GM19099 (cell line): Measurements from ENCODE around the gene IFI27.
A peak's percentile ranks its signal among the peaks of the same experiment; 100 is the strongest.

ENCODE experiments used
- POLR2A ChIP-seq: IDR thresholded peaks from 3 replicates; pipeline ENCODE4 v1.6.1; 2011; ENCODE audit warnings: low read depth; ENCODE audit not compliant: insufficient read length; ENCODE audit errors: extremely low read depth

The IFI27 gene

DNA sequence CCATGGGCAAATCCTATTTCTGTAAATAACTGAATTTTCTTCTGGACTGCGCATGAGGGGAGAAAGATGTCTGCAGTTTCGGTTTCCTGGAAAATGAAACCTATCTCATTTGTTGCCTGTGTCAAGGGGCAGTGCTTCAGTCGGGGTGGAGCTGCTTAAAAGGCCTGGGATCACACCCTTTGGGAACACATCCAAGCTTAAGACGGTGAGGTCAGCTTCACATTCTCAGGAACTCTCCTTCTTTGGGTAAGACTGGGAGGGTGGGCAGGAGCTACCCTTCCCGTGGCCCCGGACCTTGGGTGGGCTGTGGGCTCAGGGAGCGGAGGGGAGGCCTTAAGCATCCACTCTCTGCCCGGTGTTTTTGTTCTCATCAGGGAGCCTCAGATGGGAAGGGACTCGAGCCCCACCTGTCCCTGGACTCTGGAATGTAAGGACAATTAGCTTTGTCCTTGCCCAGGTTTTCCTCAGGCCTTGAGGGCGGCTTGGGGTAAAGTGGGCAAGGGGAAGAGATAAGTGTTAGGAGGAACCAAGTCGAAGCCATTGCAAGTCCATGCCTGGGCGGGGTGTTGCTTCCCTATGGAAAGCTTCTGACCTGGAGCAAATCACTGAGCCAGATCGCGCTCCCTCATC, at the start of gene IFI27:
IFI27 (plus strand) TSS at position 185 of the 630 bp plus-strand sequence.
- TF ChIP-seq POLR2A: peak; percentile 41

DNA sequence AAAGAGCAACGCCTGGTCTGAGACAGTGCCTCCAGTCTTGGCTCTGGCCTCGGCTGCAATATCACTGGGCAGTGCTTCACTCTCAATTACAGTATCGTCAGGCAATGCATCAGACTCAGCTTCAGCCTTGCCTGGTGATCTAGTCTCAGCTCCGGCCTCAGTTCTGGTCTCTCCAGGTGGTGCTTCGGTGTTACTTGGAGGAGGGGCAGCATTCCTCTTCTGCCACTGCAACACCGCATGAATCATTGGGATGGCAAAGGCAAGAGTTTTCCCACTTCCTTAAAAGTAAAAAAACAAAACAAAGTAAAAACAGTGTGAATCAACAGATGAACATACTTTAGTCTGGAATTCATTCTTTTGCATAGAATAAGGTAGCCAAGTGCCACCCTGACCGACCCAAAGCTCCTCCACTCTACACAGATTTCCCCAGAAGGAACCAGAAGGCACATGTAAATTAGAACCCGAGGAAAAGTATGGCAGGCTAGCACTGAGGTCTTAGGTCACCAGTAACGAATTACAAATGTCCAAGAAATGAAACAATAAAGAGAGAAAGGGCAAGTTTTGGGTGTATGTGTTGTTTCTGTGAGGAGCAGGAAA, 48.1 kb upstream of the IFI27 start:
- TF ChIP-seq POLR2A: no peak

DNA sequence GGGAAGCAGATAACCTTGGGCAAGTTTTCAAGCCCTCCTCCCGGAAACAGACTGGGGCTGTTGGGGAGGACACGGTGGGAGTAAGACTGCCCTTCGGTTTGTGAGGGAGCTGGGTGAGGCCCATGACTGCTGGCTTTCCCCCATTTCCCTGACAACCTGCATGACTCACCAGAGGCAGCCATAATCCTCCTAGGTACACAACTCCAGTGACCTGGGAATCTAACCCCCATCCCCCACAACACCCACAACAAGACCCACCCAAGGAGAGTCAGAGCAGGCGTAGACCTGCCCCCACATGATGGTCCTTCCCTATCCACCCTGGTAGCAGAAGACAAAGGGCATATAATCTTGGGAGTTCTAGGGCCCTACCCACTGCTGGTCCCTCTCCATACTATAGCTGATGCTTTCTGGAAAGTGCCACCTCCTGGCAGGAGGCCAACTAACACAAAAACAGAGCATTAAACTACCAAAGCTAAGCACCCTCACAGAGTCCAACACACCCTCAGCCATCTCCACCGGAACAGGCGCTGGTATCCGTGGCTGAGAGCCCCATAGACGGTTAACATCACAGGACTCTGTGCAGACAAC, 44.4 kb upstream of the IFI27 start:
- TF ChIP-seq POLR2A: no peak

DNA sequence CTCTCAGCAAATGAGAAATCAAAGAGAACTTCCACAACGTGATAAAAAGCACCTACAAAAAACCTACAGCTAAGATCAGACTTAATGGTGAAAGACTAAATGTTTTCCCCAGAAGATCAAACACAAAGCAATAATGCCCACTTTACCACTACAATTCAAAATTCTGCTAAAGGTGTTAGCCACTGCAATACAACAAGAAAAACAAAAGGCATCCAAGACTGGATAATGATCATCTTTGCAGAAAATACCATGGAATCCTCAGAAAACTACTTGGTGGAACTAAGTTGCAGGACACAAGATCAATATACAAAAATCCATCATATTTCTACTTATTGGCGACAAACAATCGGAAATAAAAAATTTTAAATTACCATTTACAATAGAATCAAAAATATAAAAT, 36.0 kb upstream of the IFI27 start:
- TF ChIP-seq POLR2A: no peak

DNA sequence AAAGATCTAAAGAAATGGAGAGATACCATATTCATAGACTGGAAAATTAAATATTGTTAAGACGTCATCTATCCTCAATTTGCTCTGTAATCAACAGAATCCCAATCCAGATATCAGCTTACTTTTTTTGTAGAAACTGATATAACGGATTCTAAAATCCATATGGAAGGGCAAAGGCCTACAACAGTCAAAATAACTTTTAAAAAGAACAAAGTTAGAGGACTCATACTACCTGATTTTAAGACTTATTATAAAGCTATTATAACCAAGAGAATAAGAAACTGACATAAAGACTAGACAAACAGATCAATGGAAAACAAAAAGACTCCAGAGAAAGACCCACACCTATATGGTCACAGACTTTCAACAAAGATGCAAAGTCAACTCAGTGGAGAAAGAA, 35.5 kb upstream of the IFI27 start:
- TF ChIP-seq POLR2A: no peak

DNA sequence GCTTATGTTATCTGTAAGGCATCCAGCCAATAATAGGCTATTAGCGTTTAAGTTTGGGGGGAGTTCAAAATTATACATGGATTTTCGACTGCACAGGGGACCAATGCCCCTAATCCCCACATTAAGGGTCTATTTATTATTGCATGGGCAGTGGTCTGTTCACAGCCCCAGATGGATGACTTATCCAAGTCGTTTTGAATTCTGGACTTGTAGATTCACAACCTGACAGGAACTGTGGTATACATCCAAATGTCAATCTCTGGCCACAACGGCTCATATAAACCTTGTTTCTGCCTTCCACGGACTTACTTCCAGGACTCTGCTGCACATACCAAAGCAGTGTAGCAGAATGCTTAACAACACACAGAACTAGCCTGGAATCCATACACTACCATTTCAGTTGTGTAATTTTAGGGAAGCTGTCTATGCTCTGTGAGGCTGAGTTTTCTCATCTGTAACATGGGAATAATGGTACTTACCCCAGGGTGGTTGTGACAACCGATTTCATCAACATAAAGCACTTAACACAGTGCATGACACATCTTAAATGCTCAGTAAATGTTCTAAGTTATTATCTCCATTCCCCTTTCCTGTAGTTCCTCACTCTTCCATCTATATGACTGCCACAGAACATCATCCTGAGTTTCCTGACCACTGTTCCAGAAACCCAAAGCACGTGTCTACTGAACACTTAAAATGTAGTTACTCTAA, 33.3 kb upstream of the IFI27 start:
- TF ChIP-seq POLR2A: no peak

DNA sequence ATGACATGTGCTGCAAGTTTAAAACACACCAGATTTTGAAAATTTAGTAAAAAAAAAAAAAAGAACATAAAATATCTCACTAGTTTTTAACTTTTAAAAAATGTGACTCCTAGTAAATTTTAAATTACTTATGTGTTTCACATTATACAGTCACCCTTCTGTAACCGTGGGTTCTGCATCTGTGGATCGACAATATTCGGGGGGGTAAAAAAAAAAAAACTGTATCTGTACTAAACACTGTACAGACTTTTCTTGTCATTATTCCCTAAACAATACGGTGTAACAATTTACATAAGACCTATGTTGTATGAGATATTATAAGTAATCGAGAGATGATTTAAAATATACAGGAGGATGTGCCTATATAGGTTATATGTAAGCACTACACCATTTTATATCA, 32.7 kb upstream of the IFI27 start:
- no peak for TF ChIP-seq POLR2A

DNA sequence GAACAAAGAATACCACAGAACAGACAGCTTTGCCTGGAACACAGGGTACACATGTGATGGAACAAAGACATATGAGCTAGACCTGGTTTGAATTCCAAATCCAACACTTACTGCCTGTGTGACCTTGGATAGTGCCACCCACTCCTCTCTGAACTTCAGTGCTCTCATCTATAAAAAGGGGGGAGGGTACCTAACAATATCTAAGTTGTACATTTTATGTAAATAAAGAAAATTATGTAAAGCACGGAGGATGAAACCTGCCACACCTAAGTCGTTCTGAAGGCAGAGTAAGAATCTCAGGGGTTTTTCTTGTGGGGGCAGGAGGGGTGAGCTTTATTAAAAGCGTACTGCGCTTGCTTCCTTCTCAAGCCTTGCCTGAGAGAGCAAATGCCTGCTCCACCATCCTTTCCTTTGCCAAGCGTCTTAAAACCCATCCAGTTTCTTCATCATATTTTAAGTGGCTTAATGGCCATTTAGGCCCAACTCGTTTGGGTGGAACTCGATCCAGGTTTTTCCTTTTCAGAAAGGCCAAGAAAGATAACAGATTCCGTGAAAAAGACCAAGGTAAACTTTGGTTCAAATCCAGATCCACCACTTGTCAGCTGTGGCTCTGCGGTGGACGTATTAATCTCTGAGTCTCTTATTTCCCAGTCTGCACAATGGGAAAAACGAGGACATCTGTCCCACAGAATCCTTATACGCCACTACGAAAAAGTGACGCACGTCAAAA, 30.5 kb upstream of the IFI27 start:
- TF ChIP-seq POLR2A: no peak

DNA sequence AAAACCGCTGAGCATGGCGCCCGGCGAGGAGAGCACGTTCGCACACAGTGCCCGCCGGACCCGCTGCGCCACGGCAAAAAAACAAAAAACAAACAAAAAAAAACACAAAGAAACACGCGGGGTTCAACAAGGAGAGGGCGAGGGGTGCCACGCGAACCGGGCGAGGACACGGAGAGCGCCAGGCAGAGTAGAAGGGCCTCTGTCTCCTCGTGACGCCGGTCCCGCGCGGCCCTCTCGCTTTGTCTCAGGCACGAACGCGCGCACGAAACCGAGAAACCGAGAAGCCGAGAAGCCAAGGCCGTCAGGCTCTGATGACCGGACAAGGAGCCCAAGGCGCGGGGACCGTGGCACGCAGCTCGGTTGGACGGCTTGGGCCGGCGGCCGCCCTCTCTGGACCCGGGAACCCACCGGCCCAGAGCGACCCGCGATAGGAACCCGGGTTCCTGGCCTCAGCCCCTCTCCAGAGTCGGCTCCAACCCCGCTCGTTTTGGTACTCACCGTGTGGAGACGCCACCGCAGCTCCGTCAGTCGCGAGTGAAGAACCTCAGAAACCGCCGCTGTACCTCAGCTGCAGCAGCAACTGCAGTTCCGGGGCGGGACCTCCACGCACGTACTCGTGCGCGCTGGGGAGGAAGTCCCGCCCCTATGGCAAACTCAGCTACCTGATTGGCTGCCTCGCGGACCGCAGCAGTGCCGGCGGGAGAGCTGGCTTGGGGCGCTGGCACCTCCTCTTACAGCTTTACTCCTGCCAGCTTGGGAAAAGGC, 29.7 kb upstream of the IFI27 start, which contains the start of the genes DDX24 and IFI27L1:
DDX24 (minus strand) TSS at position 582 of the 765 bp plus-strand sequence. CDS start 1,460 bp downstream, outside the sequence.
IFI27L1 (plus strand) TSS at position 690 of the 765 bp plus-strand sequence. CDS start 15,628 bp downstream, outside the sequence.
- TF ChIP-seq POLR2A: peak; percentile 95

DNA sequence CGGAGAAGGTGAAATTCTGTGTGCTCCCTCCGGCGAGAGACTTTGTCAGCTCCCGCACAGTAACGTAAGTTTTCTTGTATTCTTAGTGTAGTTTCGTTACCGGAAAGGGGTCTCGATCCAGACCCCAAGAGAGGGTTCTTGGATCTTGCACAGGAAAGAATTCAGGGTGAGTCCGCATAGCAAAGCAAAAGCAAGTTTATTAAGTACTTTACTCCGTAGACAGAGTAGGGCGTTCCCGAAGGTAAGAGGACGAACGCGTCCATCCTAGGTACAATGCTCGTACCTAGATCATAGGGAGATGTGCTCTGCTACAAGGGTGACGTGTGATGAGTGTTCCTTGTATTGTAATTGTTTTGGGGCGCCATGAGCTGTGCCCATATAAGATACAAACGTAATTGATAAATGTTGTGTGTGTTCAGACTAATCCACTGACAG, 29.1 kb upstream of the IFI27 start:
- no peak for TF ChIP-seq POLR2A

DNA sequence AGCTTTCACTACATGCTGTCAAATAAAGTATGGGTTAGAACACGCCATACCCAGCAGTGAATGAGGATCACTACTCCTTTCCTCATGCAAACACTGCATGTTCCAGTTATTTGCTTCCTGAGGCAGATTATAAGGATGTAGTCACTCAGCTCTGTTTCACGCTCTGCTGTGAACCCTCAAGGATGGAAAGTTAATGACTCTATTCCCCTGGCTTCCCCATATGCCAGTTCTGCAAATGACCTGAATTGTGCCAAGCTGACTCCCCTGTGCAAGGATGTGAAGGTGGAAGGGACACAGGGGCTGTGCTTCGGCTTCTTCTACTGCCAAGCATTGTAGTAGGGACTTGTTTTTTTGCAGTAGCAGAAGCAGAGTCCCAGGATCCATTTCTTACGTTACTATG, 22.6 kb upstream of the IFI27 start:
- no peak for TF ChIP-seq POLR2A

DNA sequence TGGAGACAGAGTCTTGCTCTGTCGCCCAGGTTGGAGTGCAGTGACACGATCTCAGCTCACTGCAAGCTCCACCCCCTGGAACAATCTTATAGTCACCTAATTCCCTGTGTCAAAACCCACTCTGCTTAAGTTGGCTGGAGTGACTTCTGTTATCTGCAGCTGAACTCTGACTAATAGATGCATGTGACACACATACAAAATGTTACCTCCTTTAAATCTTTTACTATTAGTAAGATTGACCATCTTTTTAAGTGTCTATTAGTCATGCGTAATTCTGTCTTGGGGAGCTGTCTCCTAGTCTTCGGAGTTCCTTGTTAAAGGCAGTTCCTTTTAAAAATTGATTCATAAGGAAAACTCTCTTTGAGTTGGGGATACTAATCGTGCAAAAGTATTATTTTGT, 22.0 kb upstream of the IFI27 start:
- TF ChIP-seq POLR2A: no peak

DNA sequence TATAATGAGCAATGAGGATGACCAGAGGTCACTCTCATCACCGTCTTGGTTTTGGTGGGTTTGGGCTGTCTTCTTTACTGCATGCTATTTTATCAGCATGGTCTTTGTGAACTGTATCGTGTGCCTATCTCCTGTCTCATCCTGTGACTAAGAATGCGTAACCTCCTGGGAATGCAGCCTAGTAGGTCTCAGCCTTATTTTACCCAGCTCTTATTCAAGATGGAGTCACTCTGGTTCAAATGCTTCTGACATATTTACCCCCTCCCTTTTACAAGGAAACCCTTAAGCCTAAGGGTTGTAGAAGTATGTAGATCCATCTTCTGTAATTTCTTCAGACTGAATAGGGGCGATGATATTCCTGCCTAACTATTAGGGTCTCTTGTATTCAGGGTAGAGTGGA, 21.1 kb upstream of the IFI27 start:
- no peak for TF ChIP-seq POLR2A

DNA sequence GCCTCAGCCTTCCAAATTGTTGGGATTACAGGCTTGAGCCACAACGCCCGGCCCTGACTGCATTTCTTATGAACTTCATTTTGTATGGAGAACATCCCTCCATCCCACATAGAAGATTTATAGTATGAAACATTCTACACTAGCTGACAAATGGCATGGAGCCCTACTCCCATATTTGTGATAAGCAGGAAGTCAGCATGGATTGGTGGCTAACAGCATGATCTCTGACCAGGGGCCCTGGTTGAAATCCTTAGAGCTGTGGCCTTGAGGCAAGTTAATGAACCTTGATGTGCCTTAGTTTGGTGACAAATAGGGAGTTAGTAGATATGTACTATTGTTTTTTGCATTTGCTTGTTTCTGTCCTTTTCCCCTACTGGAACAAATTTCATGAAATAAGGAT, 17.1 kb upstream of the IFI27 start:
- no peak for TF ChIP-seq POLR2A
